K562 (cell line): Measurements from ENCODE around the gene OR4D2. TPM values are rescaled to one million over a fixed set of nuclear protein-coding genes. Genes with fewer than 3 reads are reported as not detected.

ENCODE experiments used
- BCOR ChIP-seq: fragments of 450-650 bp; IDR thresholded peaks from 2 replicates; pipeline ENCODE4 v1.6.1; 2016
- FUS ChIP-seq: fragments of 200-400 bp; formaldehyde crosslinking; optimal IDR thresholded peaks from 2 replicates; pipeline ENCODE3; 2017; ENCODE audit warnings: low read depth, low read length
- HSF4 ChIP-seq: fragments of 250-450 bp; sonication (Bioruptor Pico); IDR thresholded peaks from 2 replicates; pipeline ENCODE4 v2.1.2; 2022; ENCODE audit warnings: mild to moderate bottlenecking, moderate library complexity, borderline replicate concordance
- LCOR ChIP-seq: sonication (generic); formaldehyde crosslinking; IDR thresholded peaks from 2 replicates; pipeline ENCODE4 v1.8.0; 2022; ENCODE audit warnings: mild to moderate bottlenecking, missing genetic modification reagents
- RAD21 ChIP-seq, 2 experiments: fragments of 250-450 bp in 1 of 2; fragments of 450-650 bp in 1 of 2; sonication (Bioruptor Pico) in 1 of 2; formaldehyde crosslinking in 1 of 2; IDR thresholded peaks in 1 of 2; conservative IDR thresholded peaks in 1 of 2; 2 replicates each; pipeline versions ENCODE4 v1.4.0 to v1.8.0; 2020 to 2022; ENCODE audit warnings: mild to moderate bottlenecking in 2 of 2, moderate library complexity in 1 of 2
- RBBP5 ChIP-seq: fragments of 200-600 bp; sonication (generic); IDR thresholded peaks from 2 replicates; pipeline ENCODE4 v1.6.1; 2012; ENCODE audit warnings: borderline replicate concordance, mild to moderate bottlenecking, low read length, control low read depth, inconsistent platforms; ENCODE audit not compliant: insufficient read depth, poor library complexity, severe bottlenecking
- RBM15 ChIP-seq: fragments of 200-400 bp; formaldehyde crosslinking; IDR thresholded peaks from 2 replicates; pipeline ENCODE4 v1.6.1; 2018; ENCODE audit warnings: mild to moderate bottlenecking, low read length, moderate library complexity; ENCODE audit not compliant: insufficient read depth
- RBM17 ChIP-seq: fragments of 200-400 bp; formaldehyde crosslinking; IDR thresholded peaks from 2 replicates; pipeline ENCODE4 v1.6.1; 2017; ENCODE audit warnings: low read depth, mild to moderate bottlenecking, low read length, borderline replicate concordance
- RBM39 ChIP-seq: fragments of 200-400 bp; formaldehyde crosslinking; optimal IDR thresholded peaks from 2 replicates; pipeline ENCODE3; 2018; ENCODE audit warnings: low read depth, low read length
- RFX5 ChIP-seq: IDR thresholded peaks from 2 replicates; pipeline ENCODE4 v1.6.1; 2011; ENCODE audit warnings: low read depth, mild to moderate bottlenecking, improper control_type of control experiment, low read length
- SMARCE1 ChIP-seq: fragments of 450-650 bp; IDR thresholded peaks from 2 replicates; pipeline ENCODE4 v1.7.1; 2016; ENCODE audit warnings: mild to moderate bottlenecking
- STAT5B ChIP-seq: fragments of 250-450 bp; sonication (Bioruptor Pico); IDR thresholded peaks from 2 replicates; pipeline ENCODE4 v1.8.0; 2021; ENCODE audit warnings: mild to moderate bottlenecking, inconsistent platforms
- THRAP3 ChIP-seq: fragments of 450-650 bp; IDR thresholded peaks from 2 replicates; pipeline ENCODE4 v1.6.1; 2016; ENCODE audit warnings: mild to moderate bottlenecking, inconsistent platforms, borderline replicate concordance
- XRCC3 ChIP-seq: fragments of 450-650 bp; IDR thresholded peaks from 2 replicates; pipeline ENCODE4 v1.6.1; 2017; ENCODE audit warnings: mild to moderate bottlenecking, moderate library complexity
- ZNF12 ChIP-seq: sonication (generic); formaldehyde crosslinking; IDR thresholded peaks from 2 replicates; pipeline ENCODE4 v1.4.0; 2020; ENCODE audit warnings: mild to moderate bottlenecking, missing genetic modification reagents
- ZNF384 ChIP-seq: IDR thresholded peaks from 2 replicates; pipeline ENCODE4 v1.6.1; 2012; ENCODE audit warnings: low read depth, low read length, improper control_type of control experiment
- ZNF583 ChIP-seq: fragments of 250-450 bp; sonication (Bioruptor Pico); IDR thresholded peaks from 2 replicates; pipeline ENCODE4 v1.4.0; 2020
- ZZZ3 ChIP-seq: fragments of 450-650 bp; IDR thresholded peaks from 2 replicates; pipeline ENCODE4 v1.6.1; 2016; ENCODE audit warnings: antibody characterized with exemption, mild to moderate bottlenecking, moderate library complexity
- polyA plus RNA-seq, 8 experiments: library from polyadenylated mRNA; depleted of rRNA in 4 of 8; stranded (reverse) in 5 of 8; unstranded in 3 of 8; fragments of >200 nt; fragmentation: Nextera tagmentation in 2 of 8; fragmentation: Illumina TruSeq in 1 of 8; extraction: Ambion mirVana in 2 of 8; extraction: Trizol in 1 of 8; gene quantifications; 2 replicates each; pipeline versions ENCODE4 v1.2.1 to v1.2.3, GENCODE V29; 2011 to 2014; ENCODE audit warnings: inconsistent platforms in 1 of 8, missing spikeins in 1 of 8
- total RNA-seq, 7 experiments: library from RNA; depleted of rRNA in 6 of 7; stranded (reverse); fragments of >200 nt in 6 of 7; fragmentation: Illumina TruSeq in 2 of 7; extraction: Trizol in 2 of 7; gene quantifications; 2 replicates each; pipeline versions ENCODE4 v1.2.1 to v1.2.3, GENCODE V29; 2011 to 2021; ENCODE audit warnings: low replicate concordance in 1 of 7
- TF ChIP-seq, protein P1 (sequence below): fragments of 250-450 bp; sonication (Bioruptor Pico); IDR thresholded peaks from 2 replicates; pipeline ENCODE4 v1.5.0; 2021; ENCODE audit warnings: mild to moderate bottlenecking, moderate library complexity
- TF ChIP-seq, protein P2 (sequence below): sonication (generic); formaldehyde crosslinking; IDR thresholded peaks from 2 replicates; pipeline ENCODE4 v1.8.0; 2022; ENCODE audit warnings: mild to moderate bottlenecking, missing genetic modification reagents
- TF ChIP-seq, protein P3 (sequence below), 2 experiments: fragments of 450-650 bp in 1 of 2; IDR thresholded peaks; 2 replicates each; pipeline ENCODE4 v1.6.1; 2011 to 2017; ENCODE audit warnings: low read depth in 2 of 2, antibody characterized with exemption in 1 of 2, borderline replicate concordance in 1 of 2, low read length in 1 of 2, mild to moderate bottlenecking in 1 of 2, mixed read lengths in 1 of 2; ENCODE audit not compliant: control insufficient read depth in 1 of 2

OR4D2 gene
- total and polyA plus RNA-seq, 9 of the 15 experiments (the other 6 are each of a cell fraction or from before 2014, with no cell fraction given) = not detected

DNA sequence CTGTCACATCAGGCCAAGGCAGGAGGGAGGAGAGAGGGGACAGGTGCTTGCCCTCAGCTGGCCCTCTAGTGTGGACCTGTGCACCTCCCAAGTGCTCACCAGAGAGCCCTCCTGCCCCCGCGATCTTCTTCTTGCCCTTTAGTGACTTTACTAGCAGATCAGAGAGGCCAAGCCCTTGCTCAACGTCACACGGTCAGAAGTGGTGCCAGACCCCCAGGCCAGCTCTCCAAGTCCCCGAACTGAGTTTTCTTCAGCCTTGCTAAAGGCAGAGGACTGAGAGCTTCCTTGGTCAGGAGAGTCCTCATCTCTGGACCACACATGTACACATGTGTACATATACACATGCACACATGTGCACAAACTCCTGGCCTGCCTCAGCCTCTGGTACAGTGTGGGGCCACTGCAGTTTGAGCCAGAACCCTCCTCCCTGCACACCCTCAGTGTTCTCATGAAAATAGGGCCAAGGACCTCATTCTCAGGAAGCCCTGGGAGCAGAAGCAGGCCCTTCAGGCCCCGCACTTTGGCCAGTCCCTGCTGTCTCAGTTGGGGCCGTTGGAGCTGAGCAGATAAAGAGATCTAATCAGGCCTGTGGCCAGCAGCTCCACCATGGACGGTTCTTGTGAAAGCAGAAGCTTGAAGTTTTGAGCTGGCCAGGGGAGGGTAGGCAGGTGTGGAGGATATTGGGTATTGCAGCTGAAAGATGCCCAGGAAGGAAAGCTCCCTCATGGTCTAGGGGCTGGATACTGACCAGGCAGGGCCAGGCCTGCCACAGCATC lies 18.4 kb downstream of the OR4D2 start (continued):
- TF ChIP-seq RBBP5 (peak; percentile 9), STAT5B (CRISPR knock-in tag) (no peak), XRCC3 (no peak), ZZZ3 (no peak), LCOR (no peak), RBM39 (peak; percentile 42), ZNF12 (CRISPR knock-in tag) (no peak), THRAP3 (no peak), RBM17 (no peak), SMARCE1 (peak; percentile 46; the same call in 1 of the 2 replicates), BCOR (no peak), HSF4 (CRISPR knock-in tag) (no peak), ZNF583 (peak; percentile 87), ZNF384 (no peak), RFX5 (no peak), RAD21 (CRISPR knock-in tag; conservative IDR thresholded peaks at IDR 0.05 in 1 of 2, IDR thresholded peaks at IDR 0.05 in 1 of 2) (peak in 1 of 2 experiments; percentile 31; a peak in 1 of 4 replicates), RBM15 (no peak), FUS (no peak)
- TF ChIP-seq, protein P1, sequence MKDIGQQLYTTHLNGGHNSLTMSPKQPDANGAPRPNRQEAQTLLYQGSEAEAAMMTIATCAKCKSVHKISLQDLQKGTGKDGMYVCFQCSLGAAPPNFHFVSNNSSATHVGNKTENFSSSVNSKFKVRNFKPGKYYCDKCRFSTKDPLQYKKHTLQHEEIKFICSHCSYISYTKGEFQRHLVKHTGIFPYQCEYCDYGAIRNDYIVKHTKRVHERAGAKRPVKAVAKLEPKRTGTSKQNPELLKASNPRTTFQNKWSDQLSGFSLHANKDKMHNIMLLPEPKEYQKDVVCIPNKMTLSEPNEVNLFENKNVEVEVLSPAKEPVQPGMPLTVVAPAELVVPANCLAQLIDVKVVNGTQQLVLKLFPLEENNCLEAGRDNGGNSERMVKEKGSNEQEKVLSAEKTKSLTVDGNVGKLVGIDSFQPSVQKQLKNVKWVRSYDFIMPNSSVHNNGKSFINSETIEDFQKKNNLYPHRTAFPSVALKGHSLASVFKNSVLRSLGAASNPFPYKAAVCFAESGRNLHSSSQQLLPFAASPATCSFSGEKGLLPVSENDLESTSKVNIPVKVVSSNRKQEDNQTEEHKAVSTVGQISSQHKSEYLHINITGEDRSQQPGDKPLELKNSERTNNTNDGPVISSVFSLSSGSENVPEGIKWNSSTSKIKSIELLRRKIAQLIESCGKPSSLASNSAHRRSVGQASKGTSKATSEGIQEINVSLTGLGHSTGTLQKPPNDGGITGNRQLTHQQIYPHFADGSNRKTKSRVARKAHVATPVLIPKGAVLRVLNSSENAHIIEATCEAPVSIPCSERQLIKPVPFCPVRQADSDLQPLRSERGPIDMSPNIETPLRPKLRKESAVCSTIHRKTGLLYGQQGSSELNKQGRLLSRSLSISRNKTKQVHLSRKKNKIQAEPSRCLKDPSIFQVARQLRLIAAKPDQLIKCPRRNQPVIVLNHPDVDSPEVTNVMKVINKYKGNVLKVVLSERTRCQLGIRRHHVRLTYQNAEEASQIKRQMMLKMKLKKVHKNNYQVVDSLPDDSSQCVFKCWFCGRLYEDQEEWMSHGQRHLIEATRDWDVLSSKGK (CRISPR knock-in tag) = no peak
- TF ChIP-seq, protein P2, sequence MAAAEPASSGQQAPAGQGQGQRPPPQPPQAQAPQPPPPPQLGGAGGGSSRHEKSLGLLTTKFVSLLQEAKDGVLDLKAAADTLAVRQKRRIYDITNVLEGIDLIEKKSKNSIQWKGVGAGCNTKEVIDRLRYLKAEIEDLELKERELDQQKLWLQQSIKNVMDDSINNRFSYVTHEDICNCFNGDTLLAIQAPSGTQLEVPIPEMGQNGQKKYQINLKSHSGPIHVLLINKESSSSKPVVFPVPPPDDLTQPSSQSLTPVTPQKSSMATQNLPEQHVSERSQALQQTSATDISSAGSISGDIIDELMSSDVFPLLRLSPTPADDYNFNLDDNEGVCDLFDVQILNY (CRISPR knock-in tag) = no peak
- TF ChIP-seq, protein P3, sequence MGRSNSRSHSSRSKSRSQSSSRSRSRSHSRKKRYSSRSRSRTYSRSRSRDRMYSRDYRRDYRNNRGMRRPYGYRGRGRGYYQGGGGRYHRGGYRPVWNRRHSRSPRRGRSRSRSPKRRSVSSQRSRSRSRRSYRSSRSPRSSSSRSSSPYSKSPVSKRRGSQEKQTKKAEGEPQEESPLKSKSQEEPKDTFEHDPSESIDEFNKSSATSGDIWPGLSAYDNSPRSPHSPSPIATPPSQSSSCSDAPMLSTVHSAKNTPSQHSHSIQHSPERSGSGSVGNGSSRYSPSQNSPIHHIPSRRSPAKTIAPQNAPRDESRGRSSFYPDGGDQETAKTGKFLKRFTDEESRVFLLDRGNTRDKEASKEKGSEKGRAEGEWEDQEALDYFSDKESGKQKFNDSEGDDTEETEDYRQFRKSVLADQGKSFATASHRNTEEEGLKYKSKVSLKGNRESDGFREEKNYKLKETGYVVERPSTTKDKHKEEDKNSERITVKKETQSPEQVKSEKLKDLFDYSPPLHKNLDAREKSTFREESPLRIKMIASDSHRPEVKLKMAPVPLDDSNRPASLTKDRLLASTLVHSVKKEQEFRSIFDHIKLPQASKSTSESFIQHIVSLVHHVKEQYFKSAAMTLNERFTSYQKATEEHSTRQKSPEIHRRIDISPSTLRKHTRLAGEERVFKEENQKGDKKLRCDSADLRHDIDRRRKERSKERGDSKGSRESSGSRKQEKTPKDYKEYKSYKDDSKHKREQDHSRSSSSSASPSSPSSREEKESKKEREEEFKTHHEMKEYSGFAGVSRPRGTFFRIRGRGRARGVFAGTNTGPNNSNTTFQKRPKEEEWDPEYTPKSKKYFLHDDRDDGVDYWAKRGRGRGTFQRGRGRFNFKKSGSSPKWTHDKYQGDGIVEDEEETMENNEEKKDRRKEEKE (IDR thresholded peaks at IDR 0.05; ENCODE audit: borderline replicate concordance in 1 of 2, control insufficient read depth in 1 of 2, low read depth in 2 of 2, low read length in 1 of 2) = no peak
